AG04449 (cell line): ENCODE measurements around the gene APEH.

Experiments used
- CTCF ChIA-PET: fragments of 350-600 bp; formaldehyde crosslinking; extraction: SDS; loops from one replicate; lab custom pipeline; 2021; ENCODE audit warnings: antibody characterized with exemption; lab: Yijun Ruan, JAX
- POLR2A ChIA-PET: fragments of 400-600, 350-600 bp; formaldehyde crosslinking; extraction: SDS; loops from one replicate; lab custom pipeline; 2020; ENCODE audit warnings: antibody characterized with exemption, inconsistent platforms; lab: Yijun Ruan, JAX
- DNase-seq: peaks from one replicate; pipeline ENCODE4 v3.0.0-alpha.2; 2010; ENCODE audit warnings: low read depth, low spot score
- H3K4me3 ChIP-seq: 2 replicates; pipeline ENCODE4 v1.5.1; 2011; ENCODE audit warnings: low read depth, mild to moderate bottlenecking, control low read depth, low read length
- TF ChIP-seq, protein P1 (sequence below): IDR thresholded peaks from one replicate; pipeline ENCODE4 v1.5.1; 2011; ENCODE audit warnings: mild to moderate bottlenecking, moderate library complexity, low read length, control low read depth, inconsistent platforms; ENCODE audit not compliant: insufficient read depth; ENCODE audit errors: missing control alignments

APEH gene

GRCh38 chr3:49667701-49668413 lies 6.3 kb upstream of the APEH start:
- no peak for DNase-seq
- ChIA-PET POLR2A (interaction anchor here (1.1 kb wide), 1 partner anchor 264 kb away, joined by 3 read pairs; no protein-coding TSS in a partner anchor), CTCF (interaction anchor here (5.3 kb wide), 1 partner anchor 128 kb away, joined by 54 read pairs; no protein-coding TSS in a partner anchor)
- TF ChIP-seq, protein P1, sequence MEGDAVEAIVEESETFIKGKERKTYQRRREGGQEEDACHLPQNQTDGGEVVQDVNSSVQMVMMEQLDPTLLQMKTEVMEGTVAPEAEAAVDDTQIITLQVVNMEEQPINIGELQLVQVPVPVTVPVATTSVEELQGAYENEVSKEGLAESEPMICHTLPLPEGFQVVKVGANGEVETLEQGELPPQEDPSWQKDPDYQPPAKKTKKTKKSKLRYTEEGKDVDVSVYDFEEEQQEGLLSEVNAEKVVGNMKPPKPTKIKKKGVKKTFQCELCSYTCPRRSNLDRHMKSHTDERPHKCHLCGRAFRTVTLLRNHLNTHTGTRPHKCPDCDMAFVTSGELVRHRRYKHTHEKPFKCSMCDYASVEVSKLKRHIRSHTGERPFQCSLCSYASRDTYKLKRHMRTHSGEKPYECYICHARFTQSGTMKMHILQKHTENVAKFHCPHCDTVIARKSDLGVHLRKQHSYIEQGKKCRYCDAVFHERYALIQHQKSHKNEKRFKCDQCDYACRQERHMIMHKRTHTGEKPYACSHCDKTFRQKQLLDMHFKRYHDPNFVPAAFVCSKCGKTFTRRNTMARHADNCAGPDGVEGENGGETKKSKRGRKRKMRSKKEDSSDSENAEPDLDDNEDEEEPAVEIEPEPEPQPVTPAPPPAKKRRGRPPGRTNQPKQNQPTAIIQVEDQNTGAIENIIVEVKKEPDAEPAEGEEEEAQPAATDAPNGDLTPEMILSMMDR: no peak
- no peak overlapping the region for H3K4me3 ChIP-seq

DNA sequence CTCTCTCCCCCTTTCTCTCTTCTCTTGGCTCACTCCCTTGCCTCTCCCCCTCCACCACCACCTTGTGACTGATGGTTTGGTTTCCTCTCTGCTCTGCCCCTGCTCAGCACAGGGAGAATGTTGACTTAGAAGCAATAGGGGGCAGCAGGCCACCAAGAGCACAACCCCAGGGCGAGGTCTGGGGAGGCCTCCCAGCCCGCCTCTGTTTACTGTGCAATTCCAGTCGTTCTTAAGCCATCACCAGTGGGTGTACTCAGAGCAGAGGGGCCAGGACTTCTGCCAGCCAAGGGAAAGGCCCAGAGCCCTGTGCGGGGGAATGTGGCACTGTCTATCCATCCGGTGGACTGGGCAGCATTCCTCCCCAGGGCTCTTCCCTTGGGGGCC lies 5.7 kb upstream of the APEH start:
- TF ChIP-seq, protein P1: no peak
- CTCF ChIA-PET: interaction anchor here (5.3 to 5.4 kb wide), 2 partner anchors 129 to 130 kb away, joined by 54 to 441 read pairs; no protein-coding TSS in a partner anchor
- no peak for DNase-seq
- POLR2A ChIA-PET: interaction anchor here (2.0 kb wide), 1 partner anchor 129 kb away, joined by 5 read pairs; no protein-coding TSS in a partner anchor
- H3K4me3 ChIP-seq: no peak overlapping the region

- ChIA-PET POLR2A (interaction anchor here (2.0 kb wide), 1 partner anchor 129 kb away, joined by 5 read pairs; no protein-coding TSS in a partner anchor), CTCF (interaction anchor here (0.9 to 5.4 kb wide), 3 partner anchors 12 to 130 kb away, joined by 3 to 441 read pairs (median 6); no protein-coding TSS in a partner anchor)
- no peak for DNase-seq
- TF ChIP-seq, protein P1: no peak
- H3K4me3 ChIP-seq: no peak overlapping the region
These were observed 5.3 kb upstream of the APEH start for GRCh38 chr3:49668861-49669260.

GRCh38 chr3:49669352-49669751 lies 4.8 kb upstream of the APEH start:
- POLR2A ChIA-PET: interaction anchor here (2.0 kb wide), 1 partner anchor 130 kb away, joined by 5 read pairs; no protein-coding TSS in a partner anchor
- DNase-seq: no peak
- no peak overlapping the region for H3K4me3 ChIP-seq
- CTCF ChIA-PET: interaction anchor here (0.8 to 5.4 kb wide), 5 partner anchors 8 to 131 kb away, joined by 3 to 441 read pairs (median 3); no protein-coding TSS in a partner anchor
- TF ChIP-seq, protein P1: no peak

GRCh38 chr3:49670940-49671290 lies 3.2 kb upstream of the APEH start:
- TF ChIP-seq, protein P1: no peak
- ChIA-PET POLR2A (no interaction called here), CTCF (interaction anchor here (0.9 to 5.4 kb wide), 27 partner anchors 9 to 576 kb away, joined by 3 to 441 read pairs (median 6); partner anchors contain the start of genes BSN and DAG1)
- DNase-seq: no peak
- H3K4me3 ChIP-seq: no peak overlapping the region
